Astrocyte of the cerebellum (primary cell): Measurements from ENCODE around the gene TLK2.

ENCODE experiments used
- DNase-seq: peaks from one replicate; pipeline ENCODE4 v3.0.0-alpha.2; 2011; ENCODE audit warnings: low read depth
- H3K4me3 ChIP-seq: 2 replicates; pipeline ENCODE4 v1.5.1; 2011; ENCODE audit warnings: mild to moderate bottlenecking, low read depth, low read length, moderate library complexity
- CTCF ChIP-seq: IDR thresholded peaks from 2 replicates; pipeline ENCODE4 v1.5.1; 2012; ENCODE audit warnings: low read length, low read depth, moderate library complexity, mild to moderate bottlenecking; ENCODE audit errors: missing control alignments
- in situ Hi-C: cut with HindIII; loops from 2 replicates; pipeline ENCODE4 v1.10.0; 2017; ENCODE audit warnings: low sequenced_read_pairs

Gene TLK2

GRCh38 chr17:62576382-62576781 lies 97.8 kb downstream of the TLK2 start:
- no peak overlapping the region for H3K4me3 ChIP-seq
- DNase-seq: no peak
- no peak for TF ChIP-seq CTCF
- in situ Hi-C loops: no loop called here

- in situ Hi-C loops: no loop called here
- H3K4me3 ChIP-seq: no peak overlapping the region
- no peak for DNase-seq
- no peak for TF ChIP-seq CTCF
Observed at GRCh38 chr17:62578757-62579487, 100.3 kb downstream of the TLK2 start.

GRCh38 chr17:62580947-62581346 lies 102.3 kb downstream of the TLK2 start:
- no peak for TF ChIP-seq CTCF

GRCh38 chr17:62581764-62582163 lies 103.1 kb downstream of the TLK2 start:
- in situ Hi-C loops: no loop called here
- no peak for DNase-seq
- no peak for TF ChIP-seq CTCF
- H3K4me3 ChIP-seq: no peak overlapping the region

More at GRCh38 chr17:62580947-62581346, 102.3 kb downstream of the TLK2 start:
- in situ Hi-C loops: no loop called here
- DNase-seq: no peak
- H3K4me3 ChIP-seq: no peak overlapping the region

- in situ Hi-C loops: no loop called here
- no peak for TF ChIP-seq CTCF
- no peak for DNase-seq
- no peak overlapping the region for H3K4me3 ChIP-seq
Observed at GRCh38 chr17:62587554-62587953, 108.9 kb downstream of the TLK2 start.

- in situ Hi-C loops: no loop called here
- no peak overlapping the region for H3K4me3 ChIP-seq
- TF ChIP-seq CTCF: no peak
- no peak for DNase-seq
Observed at GRCh38 chr17:62588109-62588508, 109.5 kb downstream of the TLK2 start.
